ENCODE data around the gene UBE2F. TPM values are rescaled to one million over a fixed set of nuclear protein-coding genes. Genes with fewer than 3 reads are reported as not detected.

The UBE2F gene
- total and polyA plus RNA-seq, 2 of the 13 experiments (the other 11 are each of a cell fraction or from before 2014, with no cell fraction given) = 35.4 to 73.1 TPM

DNA sequence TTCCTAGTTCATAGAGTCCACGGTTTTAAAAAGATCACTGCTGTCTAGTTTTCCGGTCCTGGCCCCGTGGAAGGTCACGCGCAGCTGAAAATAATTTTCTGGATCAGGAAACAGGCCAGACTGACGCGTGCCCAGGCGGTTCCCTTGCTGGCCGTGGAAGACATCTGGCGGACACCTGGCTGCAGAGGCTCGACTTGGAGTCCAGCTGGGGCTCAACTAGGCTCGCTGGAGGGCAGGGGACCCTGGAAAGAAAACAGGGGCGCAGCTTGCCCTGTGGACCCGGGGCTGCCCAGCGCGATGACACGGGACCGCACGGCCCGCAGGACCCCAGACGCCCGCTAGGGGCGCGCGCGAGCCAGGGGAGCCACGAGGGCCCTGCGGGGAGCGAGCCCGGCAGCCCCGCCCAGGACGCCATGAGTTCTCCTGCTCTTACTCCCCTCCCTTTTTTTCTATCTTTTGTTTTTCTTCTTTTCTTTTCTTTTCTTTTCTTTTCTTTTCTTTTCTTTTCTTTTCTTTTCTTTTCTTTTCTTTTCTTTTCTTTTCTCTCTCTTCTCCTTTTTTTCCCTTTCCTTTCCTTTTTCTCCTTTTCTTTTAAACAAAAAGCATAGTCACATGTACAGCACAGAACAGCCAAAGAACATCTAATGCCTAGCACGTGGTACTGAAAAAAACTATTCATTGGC, 43.2 kb upstream of the UBE2F start (continued):
- TF ChIP-seq BRCA1 (CRISPR knock-in tag; IDR thresholded peaks at IDR 0.05) (no peak), GZF1 (CRISPR knock-in tag; IDR thresholded peaks at IDR 0.05) (no peak), ZNF160 (CRISPR knock-in tag; IDR thresholded peaks at IDR 0.05) (0 out of 2 replicates have a peak, but pooled peaks have one; percentile 26), BRF2 (CRISPR knock-in tag; IDR thresholded peaks at IDR 0.05) (no peak), TSC22D2 (CRISPR knock-in tag; IDR thresholded peaks at IDR 0.05; ENCODE audit: borderline replicate concordance) (no peak), SP140L (CRISPR knock-in tag; IDR thresholded peaks at IDR 0.05; ENCODE audit: borderline replicate concordance) (no peak), CAMTA2 (CRISPR knock-in tag; IDR thresholded peaks at IDR 0.05; ENCODE audit: borderline replicate concordance) (no peak), SOX13 (IDR thresholded peaks at IDR 0.05) (no peak), SOX13 (CRISPR knock-in tag; conservative IDR thresholded peaks at IDR 0.05 in 1 of 2, IDR thresholded peaks at IDR 0.05 in 1 of 2) (no peak), ZMYM4 (CRISPR knock-in tag; IDR thresholded peaks at IDR 0.05) (peak; percentile 77), MTF2 (CRISPR knock-in tag; IDR thresholded peaks at IDR 0.05; ENCODE audit: borderline replicate concordance) (no peak)
- TF ChIP-seq, protein P1, sequence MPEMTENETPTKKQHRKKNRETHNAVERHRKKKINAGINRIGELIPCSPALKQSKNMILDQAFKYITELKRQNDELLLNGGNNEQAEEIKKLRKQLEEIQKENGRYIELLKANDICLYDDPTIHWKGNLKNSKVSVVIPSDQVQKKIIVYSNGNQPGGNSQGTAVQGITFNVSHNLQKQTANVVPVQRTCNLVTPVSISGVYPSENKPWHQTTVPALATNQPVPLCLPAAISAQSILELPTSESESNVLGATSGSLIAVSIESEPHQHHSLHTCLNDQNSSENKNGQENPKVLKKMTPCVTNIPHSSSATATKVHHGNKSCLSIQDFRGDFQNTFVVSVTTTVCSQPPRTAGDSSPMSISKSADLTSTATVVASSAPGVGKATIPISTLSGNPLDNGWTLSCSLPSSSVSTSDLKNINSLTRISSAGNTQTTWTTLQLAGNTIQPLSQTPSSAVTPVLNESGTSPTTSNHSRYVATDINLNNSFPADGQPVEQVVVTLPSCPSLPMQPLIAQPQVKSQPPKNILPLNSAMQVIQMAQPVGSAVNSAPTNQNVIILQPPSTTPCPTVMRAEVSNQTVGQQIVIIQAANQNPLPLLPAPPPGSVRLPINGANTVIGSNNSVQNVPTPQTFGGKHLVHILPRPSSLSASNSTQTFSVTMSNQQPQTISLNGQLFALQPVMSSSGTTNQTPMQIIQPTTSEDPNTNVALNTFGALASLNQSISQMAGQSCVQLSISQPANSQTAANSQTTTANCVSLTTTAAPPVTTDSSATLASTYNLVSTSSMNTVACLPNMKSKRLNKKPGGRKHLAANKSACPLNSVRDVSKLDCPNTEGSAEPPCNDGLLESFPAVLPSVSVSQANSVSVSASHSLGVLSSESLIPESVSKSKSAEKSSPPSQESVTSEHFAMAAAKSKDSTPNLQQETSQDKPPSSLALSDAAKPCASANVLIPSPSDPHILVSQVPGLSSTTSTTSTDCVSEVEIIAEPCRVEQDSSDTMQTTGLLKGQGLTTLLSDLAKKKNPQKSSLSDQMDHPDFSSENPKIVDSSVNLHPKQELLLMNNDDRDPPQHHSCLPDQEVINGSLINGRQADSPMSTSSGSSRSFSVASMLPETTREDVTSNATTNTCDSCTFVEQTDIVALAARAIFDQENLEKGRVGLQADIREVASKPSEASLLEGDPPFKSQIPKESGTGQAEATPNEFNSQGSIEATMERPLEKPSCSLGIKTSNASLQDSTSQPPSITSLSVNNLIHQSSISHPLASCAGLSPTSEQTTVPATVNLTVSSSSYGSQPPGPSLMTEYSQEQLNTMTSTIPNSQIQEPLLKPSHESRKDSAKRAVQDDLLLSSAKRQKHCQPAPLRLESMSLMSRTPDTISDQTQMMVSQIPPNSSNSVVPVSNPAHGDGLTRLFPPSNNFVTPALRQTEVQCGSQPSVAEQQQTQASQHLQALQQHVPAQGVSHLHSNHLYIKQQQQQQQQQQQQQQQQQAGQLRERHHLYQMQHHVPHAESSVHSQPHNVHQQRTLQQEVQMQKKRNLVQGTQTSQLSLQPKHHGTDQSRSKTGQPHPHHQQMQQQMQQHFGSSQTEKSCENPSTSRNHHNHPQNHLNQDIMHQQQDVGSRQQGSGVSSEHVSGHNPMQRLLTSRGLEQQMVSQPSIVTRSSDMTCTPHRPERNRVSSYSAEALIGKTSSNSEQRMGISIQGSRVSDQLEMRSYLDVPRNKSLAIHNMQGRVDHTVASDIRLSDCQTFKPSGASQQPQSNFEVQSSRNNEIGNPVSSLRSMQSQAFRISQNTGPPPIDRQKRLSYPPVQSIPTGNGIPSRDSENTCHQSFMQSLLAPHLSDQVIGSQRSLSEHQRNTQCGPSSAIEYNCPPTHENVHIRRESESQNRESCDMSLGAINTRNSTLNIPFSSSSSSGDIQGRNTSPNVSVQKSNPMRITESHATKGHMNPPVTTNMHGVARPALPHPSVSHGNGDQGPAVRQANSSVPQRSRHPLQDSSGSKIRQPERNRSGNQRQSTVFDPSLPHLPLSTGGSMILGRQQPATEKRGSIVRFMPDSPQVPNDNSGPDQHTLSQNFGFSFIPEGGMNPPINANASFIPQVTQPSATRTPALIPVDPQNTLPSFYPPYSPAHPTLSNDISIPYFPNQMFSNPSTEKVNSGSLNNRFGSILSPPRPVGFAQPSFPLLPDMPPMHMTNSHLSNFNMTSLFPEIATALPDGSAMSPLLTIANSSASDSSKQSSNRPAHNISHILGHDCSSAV (CRISPR knock-in tag; IDR thresholded peaks at IDR 0.05; ENCODE audit: borderline replicate concordance) = no peak
- TF ChIP-seq, protein P2, sequence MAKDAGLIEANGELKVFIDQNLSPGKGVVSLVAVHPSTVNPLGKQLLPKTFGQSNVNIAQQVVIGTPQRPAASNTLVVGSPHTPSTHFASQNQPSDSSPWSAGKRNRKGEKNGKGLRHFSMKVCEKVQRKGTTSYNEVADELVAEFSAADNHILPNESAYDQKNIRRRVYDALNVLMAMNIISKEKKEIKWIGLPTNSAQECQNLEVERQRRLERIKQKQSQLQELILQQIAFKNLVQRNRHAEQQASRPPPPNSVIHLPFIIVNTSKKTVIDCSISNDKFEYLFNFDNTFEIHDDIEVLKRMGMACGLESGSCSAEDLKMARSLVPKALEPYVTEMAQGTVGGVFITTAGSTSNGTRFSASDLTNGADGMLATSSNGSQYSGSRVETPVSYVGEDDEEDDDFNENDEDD (CRISPR knock-in tag; IDR thresholded peaks at IDR 0.05; ENCODE audit: borderline replicate concordance) = no peak
- TF ChIP-seq, protein P3, sequence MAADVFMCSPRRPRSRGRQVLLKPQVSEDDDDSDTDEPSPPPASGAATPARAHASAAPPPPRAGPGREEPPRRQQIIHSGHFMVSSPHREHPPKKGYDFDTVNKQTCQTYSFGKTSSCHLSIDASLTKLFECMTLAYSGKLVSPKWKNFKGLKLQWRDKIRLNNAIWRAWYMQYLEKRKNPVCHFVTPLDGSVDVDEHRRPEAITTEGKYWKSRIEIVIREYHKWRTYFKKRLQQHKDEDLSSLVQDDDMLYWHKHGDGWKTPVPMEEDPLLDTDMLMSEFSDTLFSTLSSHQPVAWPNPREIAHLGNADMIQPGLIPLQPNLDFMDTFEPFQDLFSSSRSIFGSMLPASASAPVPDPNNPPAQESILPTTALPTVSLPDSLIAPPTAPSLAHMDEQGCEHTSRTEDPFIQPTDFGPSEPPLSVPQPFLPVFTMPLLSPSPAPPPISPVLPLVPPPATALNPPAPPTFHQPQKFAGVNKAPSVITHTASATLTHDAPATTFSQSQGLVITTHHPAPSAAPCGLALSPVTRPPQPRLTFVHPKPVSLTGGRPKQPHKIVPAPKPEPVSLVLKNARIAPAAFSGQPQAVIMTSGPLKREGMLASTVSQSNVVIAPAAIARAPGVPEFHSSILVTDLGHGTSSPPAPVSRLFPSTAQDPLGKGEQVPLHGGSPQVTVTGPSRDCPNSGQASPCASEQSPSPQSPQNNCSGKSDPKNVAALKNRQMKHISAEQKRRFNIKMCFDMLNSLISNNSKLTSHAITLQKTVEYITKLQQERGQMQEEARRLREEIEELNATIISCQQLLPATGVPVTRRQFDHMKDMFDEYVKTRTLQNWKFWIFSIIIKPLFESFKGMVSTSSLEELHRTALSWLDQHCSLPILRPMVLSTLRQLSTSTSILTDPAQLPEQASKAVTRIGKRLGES (CRISPR knock-in tag; IDR thresholded peaks at IDR 0.05; ENCODE audit: borderline replicate concordance) = no peak
